Right lobe of liver (tissue), 6 donors: Measurements from ENCODE around the gene ACAN. TPM values are rescaled to one million over a fixed set of nuclear protein-coding genes. Genes with fewer than 3 reads are reported as not detected.

Experiments
- ATAC-seq, 4 donors: fragments of 200-7000 bp; cut with Tn5 transposase; one replicate each; pipeline ENCODE4 v1.9.1; 2020; ENCODE audit warnings: mild to moderate bottlenecking in 4 of 4, moderate library complexity in 4 of 4
- DNase-seq, 3 donors: peaks; one replicate each; pipeline ENCODE4 v3.0.0-alpha.2; 2020
- H3K27ac ChIP-seq, 3 donors: fragments of 200-600 bp; one replicate each; pipeline ENCODE4 v1.8.0; 2022
- H3K27me3 ChIP-seq, 2 donors: fragments of 200-600 bp; one replicate each; pipeline ENCODE4 v1.8.0; 2022
- H3K36me3 ChIP-seq, 4 donors: fragments of 200-600 bp; sonication (generic) in 1 of 4; one replicate each; pipeline versions ENCODE4 v1.5.1 to v1.8.0; 2017 to 2022; ENCODE audit warnings: control low read depth in 1 of 4
- H3K4me1 ChIP-seq, 4 donors: fragments of 200-600 bp; sonication (generic) in 1 of 4; one replicate each; pipeline versions ENCODE4 v1.5.1 to v1.8.0; 2017 to 2022; ENCODE audit warnings: control low read depth in 1 of 4
- H3K4me3 ChIP-seq, 3 donors: fragments of 200-600 bp; one replicate each; pipeline ENCODE4 v1.8.0; 2022
- H3K9me3 ChIP-seq, 4 donors: fragments of 200-600 bp; sonication (generic) in 1 of 4; one replicate each; pipeline versions ENCODE4 v1.5.1 to v1.8.0; 2017 to 2022; ENCODE audit warnings: control low read depth in 1 of 4
- POLR2A ChIP-seq: fragments of 450-650 bp; IDR thresholded peaks from one replicate; pipeline ENCODE4 v1.6.1; 2017; ENCODE audit warnings: antibody characterized with exemption, mild to moderate bottlenecking
- WGBS: methylation state at CpG from one replicate; pipeline ENCODE4 v1.1.6; 2018; ENCODE audit warnings: low coverage, low lambda C conversion rate; ENCODE audit not compliant: insufficient coverage; ENCODE audit errors: missing lambda C conversion rate; 5-methylcytosine and 5-hydroxymethylcytosine counted together
- intact Hi-C, 2 donors: fragments of 100-400 bp; cut with DNase I; formaldehyde crosslinking; loops; one replicate each; pipeline versions ENCODE4 v1.11.2 to v1.14.1; 2022
- total RNA-seq, 6 experiments: library from RNA; depleted of rRNA in 2 of 6; stranded (reverse); fragments of >200 nt in 2 of 6; fragmentation: NEBNext Ultra II Directional in 3 of 6; extraction: Animal tissue kit (Norgen Biotek cat#: 25700) in 3 of 6; gene quantifications; one replicate each; pipeline versions ENCODE4 v1.1.0 to v1.2.4, GENCODE V29; 2016 to 2023
- TF ChIP-seq, protein P1 (sequence below), 4 donors: fragments of 200-600 bp in 3 of 4; fragments of 450-650 bp in 1 of 4; IDR thresholded peaks; one replicate each; pipeline versions ENCODE4 v1.5.1 to v1.8.0; 2016 to 2022; ENCODE audit warnings: antibody characterized with exemption in 4 of 4, mild to moderate bottlenecking in 2 of 4
- donor health status: DM: no; HTN: yes; CAD: no.
- donor health status: DM: no; HTN: no; CAD: no.
- donor health status: DM: no; HTN: no; CAD: no.
- donor health status: DM: no; HTN: yes; CAD: no.
- donor health status: DM: no; HTN: yes; CAD: no.

The ACAN gene
- total RNA-seq, 6 experiments from 2014 or later: 0.07 TPM; not detected in 5

DNA sequence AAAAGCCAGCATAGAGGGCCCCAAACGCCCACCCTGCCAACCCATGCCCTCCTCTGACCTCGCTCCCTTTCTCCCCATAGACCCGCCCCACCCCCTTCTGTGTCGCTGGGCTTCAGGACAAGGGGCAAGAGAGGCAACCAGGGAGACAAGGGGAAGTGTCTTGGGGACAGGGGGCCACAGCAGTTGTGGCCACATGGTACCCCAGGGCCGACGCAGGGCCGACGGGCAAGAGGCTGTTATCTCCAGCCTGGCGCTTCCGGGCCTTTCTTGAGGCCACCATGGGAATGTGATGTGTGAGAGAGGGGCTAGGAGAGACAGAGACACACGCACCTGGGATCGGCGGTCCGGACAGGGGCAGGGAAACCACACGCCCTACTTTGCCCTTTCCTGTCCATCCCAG is 95.5 kb downstream of the ACAN start:
- intact Hi-C loops: no loop called here
- ATAC-seq (no peak), DNase-seq (no peak)
- 68% methylated on average over 5 of the region's 15 CpGs for WGBS
- peaks cover 0 to 16% (median 0%) of the 10 kb centered on the region in 4 donors for H3K4me1 ChIP-seq
- H3K4me3 ChIP-seq: no peak overlapping the region
- no peak overlapping the region for H3K27ac ChIP-seq
- peaks cover 0 to 11% of the 10 kb centered on the region in 2 donors for H3K27me3 ChIP-seq
- TF ChIP-seq, protein P1, sequence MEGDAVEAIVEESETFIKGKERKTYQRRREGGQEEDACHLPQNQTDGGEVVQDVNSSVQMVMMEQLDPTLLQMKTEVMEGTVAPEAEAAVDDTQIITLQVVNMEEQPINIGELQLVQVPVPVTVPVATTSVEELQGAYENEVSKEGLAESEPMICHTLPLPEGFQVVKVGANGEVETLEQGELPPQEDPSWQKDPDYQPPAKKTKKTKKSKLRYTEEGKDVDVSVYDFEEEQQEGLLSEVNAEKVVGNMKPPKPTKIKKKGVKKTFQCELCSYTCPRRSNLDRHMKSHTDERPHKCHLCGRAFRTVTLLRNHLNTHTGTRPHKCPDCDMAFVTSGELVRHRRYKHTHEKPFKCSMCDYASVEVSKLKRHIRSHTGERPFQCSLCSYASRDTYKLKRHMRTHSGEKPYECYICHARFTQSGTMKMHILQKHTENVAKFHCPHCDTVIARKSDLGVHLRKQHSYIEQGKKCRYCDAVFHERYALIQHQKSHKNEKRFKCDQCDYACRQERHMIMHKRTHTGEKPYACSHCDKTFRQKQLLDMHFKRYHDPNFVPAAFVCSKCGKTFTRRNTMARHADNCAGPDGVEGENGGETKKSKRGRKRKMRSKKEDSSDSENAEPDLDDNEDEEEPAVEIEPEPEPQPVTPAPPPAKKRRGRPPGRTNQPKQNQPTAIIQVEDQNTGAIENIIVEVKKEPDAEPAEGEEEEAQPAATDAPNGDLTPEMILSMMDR (IDR thresholded peaks at IDR 0.05): no peak
- TF ChIP-seq POLR2A: no peak
- H3K9me3 ChIP-seq: no peaks in the 10 kb centered on the region
- peaks cover 0 to 2% (median 0%) of the 10 kb centered on the region in 4 donors for H3K36me3 ChIP-seq

DNA sequence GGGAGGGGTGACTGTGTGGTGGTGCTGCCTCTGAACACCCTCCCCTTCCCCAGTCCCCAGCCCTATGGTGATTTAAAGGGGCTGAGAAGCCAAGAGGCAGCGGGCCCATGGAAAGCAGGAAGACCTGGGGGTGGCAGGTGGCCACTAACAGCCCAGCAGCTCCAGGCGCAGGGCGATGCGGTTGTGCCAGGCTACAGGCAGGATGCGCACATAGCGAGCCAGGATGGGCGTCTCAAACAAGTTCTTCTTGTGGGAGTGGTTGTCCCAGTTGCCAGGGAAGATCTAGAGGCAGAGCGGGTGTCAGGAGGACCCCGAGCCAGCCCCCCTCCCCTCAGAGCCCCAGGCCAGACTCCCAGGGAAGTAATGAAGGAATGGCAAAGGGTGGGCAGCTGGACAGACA is 96.0 kb downstream of the ACAN start:
- no peak overlapping the region for H3K4me3 ChIP-seq
- WGBS: 80% methylated on average over 1 of the region's 9 CpGs
- H3K9me3 ChIP-seq: no peaks in the 10 kb centered on the region
- no peak for ATAC-seq
- DNase-seq: no peak
- peaks cover 0 to 2% (median 0%) of the 10 kb centered on the region in 4 donors for H3K36me3 ChIP-seq
- H3K27ac ChIP-seq: no peak overlapping the region
- no peak for TF ChIP-seq POLR2A
- TF ChIP-seq, protein P1 (IDR thresholded peaks at IDR 0.05): no peak
- H3K27me3 ChIP-seq: peaks cover 0 to 6% of the 10 kb centered on the region in 2 donors
- H3K4me1 ChIP-seq: peaks cover 0 to 14% (median 0%) of the 10 kb centered on the region in 4 donors
- intact Hi-C loops: no loop called here

DNA sequence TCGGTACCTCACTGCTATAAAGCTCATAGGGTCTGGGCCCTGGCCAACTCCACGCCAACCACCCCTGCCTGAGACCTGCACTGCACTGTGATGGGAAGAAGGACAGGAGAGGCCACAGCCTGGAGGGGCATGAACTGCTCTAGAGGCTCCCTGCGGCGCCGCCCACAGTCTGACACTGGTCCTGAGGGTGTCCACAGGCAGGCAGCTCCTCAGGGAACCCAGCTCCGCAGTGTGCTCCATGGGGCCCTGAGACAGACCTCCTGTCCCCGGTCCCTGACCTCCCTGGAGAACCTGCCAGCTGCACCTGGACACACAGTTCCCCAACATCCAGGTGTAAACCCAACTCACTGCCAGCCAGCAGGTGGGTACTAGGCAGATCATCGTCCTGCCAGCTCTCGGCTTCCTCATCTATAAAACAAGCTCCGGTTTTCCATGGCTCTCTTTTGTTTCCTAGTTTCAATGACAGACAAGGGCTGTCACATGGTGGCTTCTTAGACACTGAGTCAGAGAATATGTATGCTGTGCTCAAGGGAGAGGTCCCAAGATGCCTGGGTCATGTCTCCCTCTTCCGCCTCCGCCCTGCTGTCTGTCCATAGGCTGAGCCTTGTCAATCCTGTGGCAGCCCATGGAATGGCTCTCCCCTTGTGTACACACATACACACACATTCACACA is 97.2 kb downstream of the ACAN start:
- intact Hi-C loops: loop anchor here in 1 of 2 donors (5.0 kb wide), 1 partner anchor 117 kb away; no protein-coding TSS in a partner anchor
- ATAC-seq (no peak), DNase-seq (no peak)
- Histone ChIP-seq H3K36me3 (peaks cover 0 to 2% (median 0%) of the 10 kb centered on the region in 4 donors), H3K4me1 (peaks cover 0 to 2% (median 0%) of the 10 kb centered on the region in 4 donors), H3K27ac (no peak overlapping the region), H3K27me3 (no peaks in the 10 kb centered on the region), H3K4me3 (no peak overlapping the region), H3K9me3 (no peaks in the 10 kb centered on the region)
- TF ChIP-seq, protein P1 (IDR thresholded peaks at IDR 0.05): no peak
- no peak for TF ChIP-seq POLR2A
- 90% methylated on average over 5 of the region's 12 CpGs for WGBS

DNA sequence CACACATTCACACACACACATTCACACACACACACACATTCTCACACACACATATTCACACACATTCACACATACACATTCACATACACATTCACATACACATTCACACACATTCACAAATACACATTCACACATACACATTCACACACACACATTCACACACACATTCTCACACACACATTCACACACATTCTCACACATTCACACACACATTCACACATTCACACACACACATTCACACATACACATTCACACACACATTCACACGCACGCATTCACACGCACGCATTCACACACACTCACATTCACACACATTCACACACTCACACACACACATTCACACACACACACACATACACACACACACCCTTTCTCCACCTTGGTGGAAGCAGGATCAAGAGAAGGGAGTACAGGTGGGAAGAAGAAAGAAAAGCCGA is 97.8 kb downstream of the ACAN start:
- TF ChIP-seq POLR2A: no peak
- TF ChIP-seq, protein P1 (IDR thresholded peaks at IDR 0.05): no peak
- H3K4me3 ChIP-seq: no peak overlapping the region
- no peaks in the 10 kb centered on the region for H3K27me3 ChIP-seq
- H3K36me3 ChIP-seq: peaks cover 0 to 2% (median 0%) of the 10 kb centered on the region in 4 donors
- no peak for DNase-seq
- no peak for ATAC-seq
- WGBS: 73% methylated on average over 5 of the region's 5 CpGs
- H3K9me3 ChIP-seq: no peaks in the 10 kb centered on the region
- no peak overlapping the region for H3K27ac ChIP-seq
- intact Hi-C loops: loop anchor here in 1 of 2 donors (5.0 kb wide), 1 partner anchor 116 kb away; no protein-coding TSS in a partner anchor
- H3K4me1 ChIP-seq: no peaks in the 10 kb centered on the region
